ENCODE measurements around the gene SPINK8.

The SPINK8 gene

DNA sequence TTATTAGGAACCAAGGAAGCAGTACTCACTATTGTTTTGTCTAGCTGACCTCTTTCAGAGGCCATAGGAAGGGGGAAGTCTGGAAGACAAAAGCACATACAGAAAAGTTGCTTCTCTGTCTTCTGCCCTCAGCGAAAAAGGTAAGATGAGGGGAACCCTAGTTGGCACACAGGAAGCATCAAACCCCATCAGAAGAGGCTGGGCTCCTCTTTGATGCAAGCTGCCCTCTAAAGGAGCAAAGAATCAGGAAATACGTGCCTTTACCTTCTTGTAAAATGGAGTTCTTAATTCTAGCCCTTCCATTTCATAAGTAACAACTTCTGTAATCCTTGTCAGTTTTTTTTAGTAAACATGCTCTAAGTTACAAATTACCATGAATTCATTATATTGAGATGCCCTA, 12.5 kb downstream of the SPINK8 start:
- no peaks in the 10 kb centered on the region for H3K79me2 ChIP-seq
- TF ChIP-seq, protein P1, sequence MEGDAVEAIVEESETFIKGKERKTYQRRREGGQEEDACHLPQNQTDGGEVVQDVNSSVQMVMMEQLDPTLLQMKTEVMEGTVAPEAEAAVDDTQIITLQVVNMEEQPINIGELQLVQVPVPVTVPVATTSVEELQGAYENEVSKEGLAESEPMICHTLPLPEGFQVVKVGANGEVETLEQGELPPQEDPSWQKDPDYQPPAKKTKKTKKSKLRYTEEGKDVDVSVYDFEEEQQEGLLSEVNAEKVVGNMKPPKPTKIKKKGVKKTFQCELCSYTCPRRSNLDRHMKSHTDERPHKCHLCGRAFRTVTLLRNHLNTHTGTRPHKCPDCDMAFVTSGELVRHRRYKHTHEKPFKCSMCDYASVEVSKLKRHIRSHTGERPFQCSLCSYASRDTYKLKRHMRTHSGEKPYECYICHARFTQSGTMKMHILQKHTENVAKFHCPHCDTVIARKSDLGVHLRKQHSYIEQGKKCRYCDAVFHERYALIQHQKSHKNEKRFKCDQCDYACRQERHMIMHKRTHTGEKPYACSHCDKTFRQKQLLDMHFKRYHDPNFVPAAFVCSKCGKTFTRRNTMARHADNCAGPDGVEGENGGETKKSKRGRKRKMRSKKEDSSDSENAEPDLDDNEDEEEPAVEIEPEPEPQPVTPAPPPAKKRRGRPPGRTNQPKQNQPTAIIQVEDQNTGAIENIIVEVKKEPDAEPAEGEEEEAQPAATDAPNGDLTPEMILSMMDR (IDR thresholded peaks at IDR 0.05), result no peak

DNA sequence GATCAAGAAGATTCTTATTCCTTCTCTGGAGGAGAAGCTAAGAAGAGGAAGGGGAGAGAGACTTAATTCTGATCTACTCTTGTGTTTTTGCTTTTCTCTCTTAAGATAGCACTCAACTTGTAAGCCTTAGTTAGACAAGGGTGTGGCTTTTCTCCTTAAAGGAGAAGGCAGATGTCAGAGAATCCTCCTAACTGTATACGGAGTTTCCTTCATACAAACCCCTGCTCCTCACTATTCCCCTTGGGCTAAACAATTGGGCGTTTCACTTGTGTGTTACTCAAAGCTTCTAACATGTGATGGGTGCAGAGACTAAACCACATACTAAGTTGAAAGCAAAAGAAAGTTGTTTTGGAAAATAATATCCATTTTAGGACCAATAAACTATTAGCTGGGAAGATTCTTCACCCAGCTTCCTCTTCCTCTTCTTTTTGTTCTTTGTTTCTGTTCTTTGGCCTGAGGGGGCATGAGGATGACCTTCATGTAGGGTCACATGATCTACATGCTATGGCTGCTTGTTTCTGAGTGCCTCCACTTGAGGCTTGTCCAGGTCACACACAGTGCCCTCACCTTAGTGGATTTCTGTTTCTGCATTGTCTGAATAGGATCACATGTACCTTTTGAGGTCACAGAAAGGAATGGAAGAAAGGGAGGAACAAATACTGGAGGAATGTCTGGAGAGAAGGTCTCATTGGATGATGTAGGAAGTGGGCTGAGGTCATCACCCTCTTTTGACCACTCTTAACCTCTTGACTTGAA, 14.6 kb downstream of the SPINK8 start:
- H3K4me1 ChIP-seq, result no peaks in the 10 kb centered on the region
- no peaks in the 10 kb centered on the region for H3K79me2 ChIP-seq
- no peak overlapping the region for H3K4me2 ChIP-seq (ENCODE audit: low read length)
- H3K27me3 ChIP-seq (ENCODE audit: control insufficient read depth, insufficient read depth, low read length), result no peaks in the 10 kb centered on the region
- H2AFZ ChIP-seq, result peak overlapping the region; percentile 17
- H3K36me3 ChIP-seq (ENCODE audit: control insufficient read depth, insufficient read depth, low read length), result no peaks in the 10 kb centered on the region
- H3K9ac ChIP-seq, result no peak overlapping the region
- H3K9me3 ChIP-seq (ENCODE audit: control insufficient read depth, low read length), result no peaks in the 10 kb centered on the region
- H3K4me3 ChIP-seq (ENCODE audit: low read depth, low read length), result no peak overlapping the region
- H3K27ac ChIP-seq, result no peak overlapping the region
- TF ChIP-seq, protein P1 (IDR thresholded peaks at IDR 0.05), result no peak

More for the DNA sequence above, 12.5 kb downstream of the SPINK8 start:
- Histone ChIP-seq H3K36me3 (ENCODE audit: control insufficient read depth, insufficient read depth, low read length) (no peaks in the 10 kb centered on the region), H2AFZ (no peak overlapping the region), H3K4me2 (ENCODE audit: low read length) (no peak overlapping the region), H3K9me3 (ENCODE audit: control insufficient read depth, low read length) (no peaks in the 10 kb centered on the region), H3K9ac (no peak overlapping the region), H3K4me3 (ENCODE audit: low read depth, low read length) (no peak overlapping the region), H3K27me3 (ENCODE audit: control insufficient read depth, insufficient read depth, low read length) (no peaks in the 10 kb centered on the region), H3K27ac (no peak overlapping the region), H3K4me1 (no peaks in the 10 kb centered on the region)

DNA sequence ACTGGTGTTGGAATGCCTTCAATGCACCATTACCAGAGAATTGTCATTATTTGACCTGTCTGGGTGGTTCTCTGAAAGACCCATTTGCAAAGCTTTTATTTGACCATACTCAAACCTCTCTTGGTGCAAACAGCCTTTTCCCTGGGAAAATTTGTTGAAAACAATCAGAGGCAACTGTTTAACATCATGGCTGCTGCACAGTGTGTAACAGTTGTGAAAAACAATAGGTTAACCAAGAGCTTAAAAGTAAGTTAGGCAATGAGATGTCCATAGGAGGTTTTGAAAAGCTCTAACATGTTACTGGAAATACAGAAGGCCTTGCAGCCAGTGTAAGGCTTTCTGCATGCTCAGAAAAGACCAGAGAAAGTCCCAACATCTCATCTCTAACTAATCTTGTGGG, 18.9 kb downstream of the SPINK8 start:
- Histone ChIP-seq H3K36me3 (ENCODE audit: control insufficient read depth, insufficient read depth, low read length) (no peaks in the 10 kb centered on the region), H3K9ac (no peak overlapping the region), H3K27me3 (ENCODE audit: control insufficient read depth, insufficient read depth, low read length) (no peaks in the 10 kb centered on the region), H3K27ac (no peak overlapping the region), H3K79me2 (no peaks in the 10 kb centered on the region), H3K9me3 (ENCODE audit: control insufficient read depth, low read length) (no peaks in the 10 kb centered on the region), H2AFZ (no peak overlapping the region), H3K4me1 (no peaks in the 10 kb centered on the region), H3K4me2 (ENCODE audit: low read length) (no peak overlapping the region), H3K4me3 (ENCODE audit: low read depth, low read length) (no peak overlapping the region)
- TF ChIP-seq, protein P1 (IDR thresholded peaks at IDR 0.05), result no peak

DNA sequence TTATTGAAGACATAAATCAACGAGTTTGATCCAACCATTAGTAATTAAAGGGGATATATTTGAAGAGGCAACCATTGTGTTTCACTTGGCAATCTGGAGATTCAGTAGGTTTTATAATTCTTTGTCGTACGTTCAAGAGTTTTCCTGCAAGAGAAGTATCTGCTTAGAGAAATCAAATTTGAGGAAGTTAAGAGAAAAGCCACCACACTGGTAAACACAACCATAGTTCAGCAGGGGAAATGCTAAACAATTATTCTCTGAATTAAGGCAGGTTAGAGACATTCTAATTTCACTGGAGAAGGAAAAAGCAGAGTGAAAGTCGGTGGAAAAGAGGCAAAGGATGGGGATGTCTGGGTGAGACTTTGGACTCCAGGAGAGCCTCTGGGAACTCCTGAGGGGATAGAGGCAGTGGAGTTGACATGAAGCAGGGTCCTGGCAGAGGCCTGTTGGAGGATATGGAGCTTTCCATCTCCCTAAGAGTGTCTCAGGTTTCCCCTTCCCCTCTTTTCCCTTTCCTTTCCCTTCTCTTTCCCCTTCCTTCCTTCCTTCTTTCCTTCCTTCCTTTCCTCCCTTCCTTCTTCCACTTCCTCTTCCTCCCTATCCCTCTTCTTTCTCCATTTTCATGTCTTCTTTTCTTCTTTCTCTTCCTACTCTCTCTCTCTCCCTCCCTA, 26.5 kb downstream of the SPINK8 start:
- no peaks in the 10 kb centered on the region for H3K9me3 ChIP-seq (ENCODE audit: control insufficient read depth, low read length)
- TF ChIP-seq, protein P1 (IDR thresholded peaks at IDR 0.05), result no peak
- H3K27me3 ChIP-seq (ENCODE audit: control insufficient read depth, insufficient read depth, low read length), result no peaks in the 10 kb centered on the region
- H2AFZ ChIP-seq, result no peak overlapping the region
- no peak overlapping the region for H3K27ac ChIP-seq
- no peak overlapping the region for H3K4me3 ChIP-seq (ENCODE audit: low read depth, low read length)
- no peak overlapping the region for H3K4me2 ChIP-seq (ENCODE audit: low read length)
- no peaks in the 10 kb centered on the region for H3K79me2 ChIP-seq
- H3K9ac ChIP-seq, result no peak overlapping the region
- H3K36me3 ChIP-seq (ENCODE audit: control insufficient read depth, insufficient read depth, low read length), result no peaks in the 10 kb centered on the region
- peaks cover 4% of the 10 kb centered on the region for H3K4me1 ChIP-seq
